K562 (cell line): Measurements from ENCODE around the gene BTLA. TPM values are rescaled to one million over a fixed set of nuclear protein-coding genes. Genes with fewer than 3 reads are reported as not detected.
"Not testable (repeated sequence)": the region's sequence is repeated elsewhere in the genome, so short reads cannot be mapped to it uniquely, and the experiment has no call there.

ENCODE experiments used
- ATAC-seq: fragments of 200-7000 bp; cut with Tn5 transposase; 3 replicates; pipeline ENCODE4 v1.9.1; 2020; ENCODE audit warnings: moderate library complexity
- BruUV-seq: library from RNA; stranded (reverse); fragments of 400-500 nt; replicated peaks from 2 replicates; lab custom pipeline; 2021; lab: Mats Ljungman, UMichigan
- CTCF ChIA-PET: fragments of 300-600 bp; formaldehyde crosslinking; extraction: SDS; loops from one replicate; lab custom pipeline; 2021; ENCODE audit warnings: low intra/inter-chr PET ratio; lab: Yijun Ruan, JAX
- POLR2A ChIA-PET: fragments of 300-600, 350-650 bp; sonication (Branson Sonifier 250); formaldehyde crosslinking; extraction: SDS; loops from one replicate; lab custom pipeline; 2021; ENCODE audit warnings: antibody characterized with exemption, inconsistent platforms; lab: Yijun Ruan, JAX
- DNase-seq, 4 experiments: peaks; one replicate each; pipeline versions ENCODE4 v3.0.0 to v3.0.0-alpha.2; 2011 to 2018; ENCODE audit warnings: low spot score in 3 of 4, mixed read lengths in 3 of 4; ENCODE audit errors: extremely low read depth in 1 of 4
- FAIRE-seq: peaks from 2 replicates; lab custom pipeline; 2011; peaks lifted over from hg19 to GRCh38; lab: Jason Lieb, UNC
- H2AFZ ChIP-seq: 2 replicates; pipeline ENCODE4 v1.6.0; 2011; ENCODE audit warnings: low read depth, low read length, control low read depth, inconsistent platforms
- H3K27ac ChIP-seq: fragments of 200-600 bp; 3 replicates; pipeline ENCODE4 v1.8.0; 2011; ENCODE audit warnings: low read depth, mild to moderate bottlenecking, control low read depth, inconsistent platforms, low read length, moderate library complexity, mixed read lengths; ENCODE audit errors: extremely low read depth
- H3K27me3 ChIP-seq, 2 experiments: fragments of 300-600 bp in 1 of 2; 2 replicates in 1 of 2; 3 replicates in 1 of 2; pipeline versions ENCODE4 v1.6.0 to v1.8.0; 2011; ENCODE audit warnings: inconsistent platforms in 2 of 2, low read length in 2 of 2, mild to moderate bottlenecking in 1 of 2, mixed read lengths in 1 of 2, moderate library complexity in 1 of 2; ENCODE audit not compliant: control insufficient read depth in 2 of 2, insufficient read depth in 2 of 2
- H3K36me3 ChIP-seq: fragments of 300-600 bp; 3 replicates; pipeline ENCODE4 v1.8.0; 2011; ENCODE audit warnings: mild to moderate bottlenecking, low read length, inconsistent platforms; ENCODE audit not compliant: control insufficient read depth, insufficient read depth
- H3K4me1 ChIP-seq, 2 experiments: fragments of 200-600 bp in 1 of 2; replicated peaks in 1 of 2; 2 replicates in 1 of 2; 3 replicates in 1 of 2; pipeline versions ENCODE4 v1.5.1 to v1.8.0; 2011; ENCODE audit warnings: inconsistent platforms in 2 of 2, low read length in 2 of 2, mild to moderate bottlenecking in 1 of 2, mixed read lengths in 1 of 2, moderate library complexity in 1 of 2; ENCODE audit not compliant: control insufficient read depth in 2 of 2, insufficient read depth in 2 of 2
- H3K4me2 ChIP-seq: 2 replicates; pipeline ENCODE4 v1.6.1; 2011; ENCODE audit warnings: low read length, control low read depth, inconsistent platforms, mixed read lengths; ENCODE audit not compliant: insufficient read depth
- H3K4me3 ChIP-seq: fragments of 200-600 bp; sonication (generic), shearing (Covaris generic); 2 replicates; pipeline ENCODE4 v1.5.1; 2016; ENCODE audit warnings: control low read depth, inconsistent platforms
- H3K79me2 ChIP-seq: fragments of 200-600 bp; 3 replicates; pipeline ENCODE4 v1.8.0; 2011; ENCODE audit warnings: low read length, inconsistent platforms; ENCODE audit not compliant: control insufficient read depth, insufficient read depth
- H3K9ac ChIP-seq, 2 experiments: 2 replicates each; pipeline versions ENCODE4 v1.6.0 to v1.6.1; 2011; ENCODE audit warnings: low read depth in 2 of 2, low read length in 2 of 2, control low read depth in 1 of 2, inconsistent platforms in 1 of 2, mild to moderate bottlenecking in 1 of 2, mixed read lengths in 1 of 2; ENCODE audit not compliant: insufficient read depth in 1 of 2
- H3K9me1 ChIP-seq: one replicate; pipeline ENCODE4 v1.6.0; 2011; ENCODE audit warnings: inconsistent platforms, mild to moderate bottlenecking, low read length, moderate library complexity; ENCODE audit not compliant: control insufficient read depth, insufficient read depth
- H3K9me3 ChIP-seq: replicated peaks from 2 replicates; pipeline ENCODE4 v1.5.1; 2011; ENCODE audit warnings: low read depth, low read length, inconsistent platforms; ENCODE audit not compliant: control insufficient read depth, insufficient read depth
- H4K20me1 ChIP-seq: replicated peaks from 2 replicates; pipeline ENCODE4 v1.6.1; 2011; ENCODE audit warnings: low read length, inconsistent platforms, mixed read lengths; ENCODE audit not compliant: control insufficient read depth, insufficient read depth
- GTF3C2 ChIP-seq: IDR thresholded peaks from 3 replicates; pipeline ENCODE4 v1.6.1; 2011; ENCODE audit warnings: borderline replicate concordance, mild to moderate bottlenecking, moderate library complexity; ENCODE audit not compliant: insufficient read length; ENCODE audit errors: extremely low read depth
- HEY1 ChIP-seq: fragments of 250-450 bp; sonication (Bioruptor Pico); IDR thresholded peaks from 2 replicates; pipeline ENCODE4 v1.5.0; 2020; ENCODE audit warnings: mild to moderate bottlenecking, moderate library complexity, borderline replicate concordance
- MXI1 ChIP-seq: IDR thresholded peaks from 2 replicates; pipeline ENCODE4 v1.6.1; 2011; ENCODE audit warnings: low read depth, mild to moderate bottlenecking, improper control_type of control experiment, low read length
- RBM15 ChIP-seq: fragments of 200-400 bp; formaldehyde crosslinking; IDR thresholded peaks from 2 replicates; pipeline ENCODE4 v1.6.1; 2018; ENCODE audit warnings: mild to moderate bottlenecking, low read length, moderate library complexity; ENCODE audit not compliant: insufficient read depth
- SMARCB1 ChIP-seq: IDR thresholded peaks from 2 replicates; pipeline ENCODE4 v1.6.1; 2011; ENCODE audit warnings: improper control_type of control experiment, low read depth; ENCODE audit not compliant: insufficient read length
- ZC3H11A ChIP-seq: IDR thresholded peaks from 2 replicates; pipeline ENCODE4 v1.6.1; 2012; ENCODE audit warnings: low read depth, low read length, improper control_type of control experiment
- WGBS: fragments of 100-300 bp; shearing (Covaris generic); methylation state at CpG from one replicate; pipeline ENCODE4 v1.1.6; 2016; ENCODE audit warnings: low coverage, mixed read lengths; ENCODE audit not compliant: insufficient coverage; ENCODE audit errors: missing lambda C conversion rate; 5-methylcytosine and 5-hydroxymethylcytosine counted together
- in situ Hi-C: fragments of 300-500 bp; cut with MboI; formaldehyde crosslinking; loops from 4 replicates; pipeline ENCODE4 v1.15.0; 2018; ENCODE audit warnings: inconsistent platforms, mixed read lengths
- intact Hi-C: fragments of 100-400 bp; cut with micrococcal nuclease; formaldehyde crosslinking; loops from 2 replicates; pipeline ENCODE4 v1.14.2; 2022
- polyA plus RNA-seq, 8 experiments: library from polyadenylated mRNA; depleted of rRNA in 4 of 8; stranded (reverse) in 5 of 8; unstranded in 3 of 8; fragments of >200 nt; fragmentation: Nextera tagmentation in 2 of 8; fragmentation: Illumina TruSeq in 1 of 8; extraction: Ambion mirVana in 2 of 8; extraction: Trizol in 1 of 8; gene quantifications; 2 replicates each; pipeline versions ENCODE4 v1.2.1 to v1.2.3, GENCODE V29; 2011 to 2014; ENCODE audit warnings: inconsistent platforms in 1 of 8, missing spikeins in 1 of 8
- total RNA-seq, 7 experiments: library from RNA; depleted of rRNA in 6 of 7; stranded (reverse); fragments of >200 nt in 6 of 7; fragmentation: Illumina TruSeq in 2 of 7; extraction: Trizol in 2 of 7; gene quantifications; 2 replicates each; pipeline versions ENCODE4 v1.2.1 to v1.2.3, GENCODE V29; 2011 to 2021; ENCODE audit warnings: low replicate concordance in 1 of 7

The BTLA gene
- total and polyA plus RNA-seq, 9 of the 15 experiments (the other 6 are each of a cell fraction or from before 2014, with no cell fraction given) = 0.22 TPM; not detected in 8

GRCh38 chr3:112530573-112530972, 31.3 kb upstream of the BTLA start (continued):
- no peak for TF ChIP-seq GTF3C2
- no peak for TF ChIP-seq RBM15
- TF ChIP-seq ZC3H11A = no peak
- no peak for TF ChIP-seq MXI1
- TF ChIP-seq HEY1 (CRISPR knock-in tag) = no peak
- TF ChIP-seq SMARCB1 = no peak

- H3K4me3 ChIP-seq, CTCF ChIA-PET, H2AFZ ChIP-seq, BruUV-seq, H3K9me3 ChIP-seq, H3K79me2 ChIP-seq, FAIRE-seq, H3K4me1 ChIP-seq, ATAC-seq, intact Hi-C loops, DNase-seq, H3K4me2 ChIP-seq, H3K36me3 ChIP-seq, H3K9ac ChIP-seq, H3K27me3 ChIP-seq, H3K9me1 ChIP-seq, H4K20me1 ChIP-seq, H3K27ac ChIP-seq, POLR2A ChIA-PET: not testable (repeated sequence)
- 65% methylated on average over 5 of the region's 6 CpGs for WGBS
- in situ Hi-C loops = loop anchor here (25.0 kb wide), 2 partner anchors 212 to 412 kb away; no protein-coding TSS in a partner anchor
These were observed 24.9 kb upstream of the BTLA start for GRCh38 chr3:112524127-112524526.
